Ishikawa (cell line): ENCODE results near the gene IL21R.

ENCODE experiments used
- CEBPB ChIP-seq: IDR thresholded peaks from 2 replicates; pipeline ENCODE4 v1.6.1; 2012
- CREB1 ChIP-seq: IDR thresholded peaks from 2 replicates; pipeline ENCODE4 v1.6.1; 2012; ENCODE audit warnings: low read depth
- EGR1 ChIP-seq: IDR thresholded peaks from 2 replicates; pipeline ENCODE4 v1.6.1; 2012
- EP300 ChIP-seq: IDR thresholded peaks from 2 replicates; pipeline ENCODE4 v1.6.1; 2012; ENCODE audit warnings: borderline replicate concordance
- FOXM1 ChIP-seq: IDR thresholded peaks from 2 replicates; pipeline ENCODE4 v1.6.1; 2012; ENCODE audit warnings: low read depth, borderline replicate concordance
- NFIC ChIP-seq: IDR thresholded peaks from 2 replicates; pipeline ENCODE4 v1.6.1; 2012
- RAD21 ChIP-seq: IDR thresholded peaks from 2 replicates; pipeline ENCODE4 v1.6.1; 2012; ENCODE audit warnings: low read depth
- TAF1 ChIP-seq: IDR thresholded peaks from 2 replicates; pipeline ENCODE4 v1.6.1; 2012; ENCODE audit warnings: low read depth, mild to moderate bottlenecking
- TCF12 ChIP-seq: IDR thresholded peaks from 2 replicates; pipeline ENCODE4 v1.6.1; 2012; ENCODE audit warnings: low read depth
- TEAD4 ChIP-seq: IDR thresholded peaks from 2 replicates; pipeline ENCODE4 v1.6.1; 2012
- YY1 ChIP-seq: IDR thresholded peaks from 2 replicates; pipeline ENCODE4 v1.6.1; 2012; ENCODE audit warnings: low read depth
- ZBTB7A ChIP-seq: IDR thresholded peaks from 2 replicates; pipeline ENCODE4 v1.6.1; 2012; ENCODE audit warnings: low read depth
- TF ChIP-seq, protein P1 (sequence below): IDR thresholded peaks from 2 replicates; pipeline ENCODE4 v1.6.1; 2012
- TF ChIP-seq, protein P2 (sequence below): IDR thresholded peaks from 2 replicates; pipeline ENCODE4 v1.6.1; 2012
- TF ChIP-seq, protein P3 (sequence below): IDR thresholded peaks from 2 replicates; pipeline ENCODE4 v1.6.1; 2012; ENCODE audit warnings: low read depth, mild to moderate bottlenecking

IL21R gene

DNA sequence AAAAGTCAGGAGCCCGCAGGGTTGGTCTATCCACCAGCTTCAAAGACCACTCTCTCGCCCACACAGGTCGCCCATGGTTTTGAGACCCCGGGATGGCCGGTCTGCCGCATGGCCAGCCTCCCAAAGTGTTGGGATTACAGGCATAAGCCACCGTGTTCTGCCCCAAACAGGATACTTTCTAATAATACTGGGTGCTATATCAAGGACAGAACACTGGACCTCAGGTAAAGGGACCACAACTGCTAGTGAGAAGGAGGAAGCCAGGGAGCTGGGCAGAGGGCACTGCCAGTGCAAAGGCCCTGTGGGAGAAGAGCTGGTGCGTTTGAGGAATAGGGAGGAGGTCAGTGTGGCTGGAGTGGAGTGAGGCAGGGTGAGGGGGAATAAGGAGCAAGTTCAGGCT, 34.1 kb downstream of the IL21R start:
- TF ChIP-seq TEAD4: no peak
- TF ChIP-seq TAF1: no peak
- TF ChIP-seq, protein P1, sequence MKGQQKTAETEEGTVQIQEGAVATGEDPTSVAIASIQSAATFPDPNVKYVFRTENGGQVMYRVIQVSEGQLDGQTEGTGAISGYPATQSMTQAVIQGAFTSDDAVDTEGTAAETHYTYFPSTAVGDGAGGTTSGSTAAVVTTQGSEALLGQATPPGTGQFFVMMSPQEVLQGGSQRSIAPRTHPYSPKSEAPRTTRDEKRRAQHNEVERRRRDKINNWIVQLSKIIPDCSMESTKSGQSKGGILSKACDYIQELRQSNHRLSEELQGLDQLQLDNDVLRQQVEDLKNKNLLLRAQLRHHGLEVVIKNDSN: no peak
- no peak for TF ChIP-seq EGR1
- no peak for TF ChIP-seq YY1
- no peak for TF ChIP-seq EP300
- TF ChIP-seq CREB1: no peak
- TF ChIP-seq, protein P2, sequence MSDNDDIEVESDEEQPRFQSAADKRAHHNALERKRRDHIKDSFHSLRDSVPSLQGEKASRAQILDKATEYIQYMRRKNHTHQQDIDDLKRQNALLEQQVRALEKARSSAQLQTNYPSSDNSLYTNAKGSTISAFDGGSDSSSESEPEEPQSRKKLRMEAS: no peak

DNA sequence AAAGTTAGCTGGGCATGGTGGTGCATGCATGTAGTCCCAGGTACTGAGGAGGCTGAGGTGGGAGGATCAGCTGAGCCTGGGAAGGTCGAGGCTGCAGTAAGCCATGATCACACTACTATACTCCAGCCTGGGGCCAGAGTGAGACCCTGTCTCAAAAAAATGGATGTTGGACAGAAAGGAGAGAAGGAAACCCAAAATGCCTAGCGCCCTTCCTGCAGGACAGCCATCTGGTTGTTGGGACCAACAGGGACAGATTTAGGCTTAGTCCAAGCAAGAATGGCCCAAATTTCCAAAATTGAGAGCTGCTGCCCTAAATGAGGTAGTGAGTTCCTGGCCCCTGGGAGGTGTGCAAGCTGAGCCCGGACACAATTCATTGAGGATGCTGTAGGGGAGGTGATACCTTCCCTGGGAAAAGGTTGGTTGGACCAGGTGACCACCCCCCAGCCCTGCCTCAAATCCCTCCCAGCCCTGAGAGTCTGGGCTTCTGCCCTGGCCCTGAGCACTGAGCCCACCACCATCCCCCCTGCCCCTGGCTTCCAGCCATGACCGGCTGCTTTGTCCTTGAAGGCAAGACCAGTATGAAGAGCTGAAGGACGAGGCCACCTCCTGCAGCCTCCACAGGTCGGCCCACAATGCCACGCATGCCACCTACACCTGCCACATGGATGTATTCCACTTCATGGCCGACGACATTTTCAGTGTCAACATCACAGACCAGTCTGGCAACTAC, 35.1 kb downstream of the IL21R start:
- TF ChIP-seq, protein P1: no peak
- no peak for TF ChIP-seq CEBPB
- TF ChIP-seq FOXM1: no peak
- no peak for TF ChIP-seq TEAD4
- no peak for TF ChIP-seq EGR1
- TF ChIP-seq, protein P2: no peak
- TF ChIP-seq, protein P3, sequence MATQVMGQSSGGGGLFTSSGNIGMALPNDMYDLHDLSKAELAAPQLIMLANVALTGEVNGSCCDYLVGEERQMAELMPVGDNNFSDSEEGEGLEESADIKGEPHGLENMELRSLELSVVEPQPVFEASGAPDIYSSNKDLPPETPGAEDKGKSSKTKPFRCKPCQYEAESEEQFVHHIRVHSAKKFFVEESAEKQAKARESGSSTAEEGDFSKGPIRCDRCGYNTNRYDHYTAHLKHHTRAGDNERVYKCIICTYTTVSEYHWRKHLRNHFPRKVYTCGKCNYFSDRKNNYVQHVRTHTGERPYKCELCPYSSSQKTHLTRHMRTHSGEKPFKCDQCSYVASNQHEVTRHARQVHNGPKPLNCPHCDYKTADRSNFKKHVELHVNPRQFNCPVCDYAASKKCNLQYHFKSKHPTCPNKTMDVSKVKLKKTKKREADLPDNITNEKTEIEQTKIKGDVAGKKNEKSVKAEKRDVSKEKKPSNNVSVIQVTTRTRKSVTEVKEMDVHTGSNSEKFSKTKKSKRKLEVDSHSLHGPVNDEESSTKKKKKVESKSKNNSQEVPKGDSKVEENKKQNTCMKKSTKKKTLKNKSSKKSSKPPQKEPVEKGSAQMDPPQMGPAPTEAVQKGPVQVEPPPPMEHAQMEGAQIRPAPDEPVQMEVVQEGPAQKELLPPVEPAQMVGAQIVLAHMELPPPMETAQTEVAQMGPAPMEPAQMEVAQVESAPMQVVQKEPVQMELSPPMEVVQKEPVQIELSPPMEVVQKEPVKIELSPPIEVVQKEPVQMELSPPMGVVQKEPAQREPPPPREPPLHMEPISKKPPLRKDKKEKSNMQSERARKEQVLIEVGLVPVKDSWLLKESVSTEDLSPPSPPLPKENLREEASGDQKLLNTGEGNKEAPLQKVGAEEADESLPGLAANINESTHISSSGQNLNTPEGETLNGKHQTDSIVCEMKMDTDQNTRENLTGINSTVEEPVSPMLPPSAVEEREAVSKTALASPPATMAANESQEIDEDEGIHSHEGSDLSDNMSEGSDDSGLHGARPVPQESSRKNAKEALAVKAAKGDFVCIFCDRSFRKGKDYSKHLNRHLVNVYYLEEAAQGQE: no peak
- TF ChIP-seq NFIC: no peak
- TF ChIP-seq EP300: no peak
- TF ChIP-seq YY1: no peak
- TF ChIP-seq TCF12: no peak
- no peak for TF ChIP-seq RAD21
- no peak for TF ChIP-seq CREB1
- no peak for TF ChIP-seq ZBTB7A
- no peak for TF ChIP-seq TAF1

DNA sequence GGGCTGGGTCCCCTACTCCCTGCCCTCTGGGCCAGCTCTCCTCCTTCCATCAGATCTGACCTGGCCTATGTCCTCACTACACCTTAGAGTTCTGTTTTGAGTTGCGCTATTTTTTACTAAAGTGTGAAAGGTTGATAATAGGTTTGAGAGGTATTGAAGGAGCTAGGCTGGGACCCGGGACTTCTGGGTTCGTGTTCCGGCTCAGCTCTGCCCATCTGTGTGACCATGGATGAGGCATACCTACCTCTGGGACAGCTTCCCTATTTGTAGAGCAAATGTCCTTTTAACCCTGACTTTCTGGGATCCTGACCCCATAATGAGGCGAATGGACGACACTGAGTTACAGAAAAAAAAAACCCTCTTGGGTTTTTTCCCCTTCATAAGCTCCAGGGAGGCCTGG, 36.0 kb downstream of the IL21R start:
- TF ChIP-seq FOXM1 (no peak), CEBPB (no peak), NFIC (no peak), CREB1 (no peak), TAF1 (no peak), RAD21 (no peak)

DNA sequence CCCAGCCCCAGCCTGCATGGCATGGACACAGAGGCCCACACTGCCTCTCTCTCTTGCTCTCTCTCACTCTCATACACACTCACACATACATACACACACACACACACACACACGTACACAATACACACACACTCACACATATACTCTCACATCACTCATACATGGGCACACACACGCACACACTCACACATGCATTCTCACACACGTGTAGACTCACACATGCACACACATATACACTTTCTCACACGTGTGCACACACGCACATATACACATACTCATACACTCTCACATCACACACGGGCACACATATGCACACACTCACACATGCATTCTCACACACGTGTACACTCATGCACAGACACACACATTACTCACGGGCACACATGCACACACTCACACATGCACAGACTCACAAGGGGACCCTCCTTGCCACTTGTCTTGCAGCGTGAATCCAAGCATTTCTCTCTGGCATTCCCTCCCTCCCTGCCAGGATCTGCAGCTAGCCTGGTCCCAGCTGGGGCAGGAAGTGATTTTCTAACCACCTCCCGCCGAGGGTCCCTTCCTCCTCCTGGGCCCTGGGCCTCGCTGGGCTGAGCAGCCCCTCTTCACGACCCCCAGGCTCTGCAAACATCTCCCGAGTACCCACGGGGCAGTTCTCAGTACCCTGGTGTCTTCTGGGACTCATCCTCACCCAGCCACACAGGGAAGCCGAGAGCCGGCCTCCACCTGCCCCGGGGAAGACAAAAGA, 37.5 kb downstream of the IL21R start:
- TF ChIP-seq EGR1 (no peak), YY1 (no peak), RAD21 (no peak), EP300 (no peak), ZBTB7A (no peak), TCF12 (no peak), TAF1 (no peak)
- TF ChIP-seq, protein P3: no peak

DNA sequence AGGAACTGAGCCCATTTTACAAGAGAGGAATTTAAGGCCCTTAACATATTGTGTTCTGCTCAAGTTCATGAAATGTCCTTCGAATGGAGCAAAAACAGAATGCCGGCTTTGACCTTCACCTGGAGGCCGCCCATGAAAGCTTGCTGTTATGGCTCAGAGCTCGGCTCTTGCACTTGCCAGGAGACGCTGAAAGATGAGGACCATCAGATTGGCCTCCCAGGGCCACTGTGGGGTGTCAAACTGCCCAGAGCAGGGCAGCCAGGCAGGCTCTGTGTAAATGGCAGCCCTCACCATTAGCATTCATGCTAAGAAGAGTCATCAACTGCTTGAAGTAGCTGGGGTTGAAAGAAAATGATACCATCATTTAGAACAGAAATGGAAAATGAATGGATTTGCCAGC, 39.3 kb downstream of the IL21R start:
- TF ChIP-seq EP300: no peak
- TF ChIP-seq CEBPB: no peak
- no peak for TF ChIP-seq RAD21
- no peak for TF ChIP-seq FOXM1
- TF ChIP-seq, protein P1: no peak
- TF ChIP-seq, protein P3: no peak
- TF ChIP-seq, protein P2: no peak
- TF ChIP-seq NFIC: no peak
- TF ChIP-seq TCF12: no peak
- TF ChIP-seq YY1: no peak
- TF ChIP-seq EGR1: no peak
- TF ChIP-seq TEAD4: no peak
- TF ChIP-seq ZBTB7A: no peak
- no peak for TF ChIP-seq CREB1
